Fibroblast of pulmonary artery (primary cell): Measurements from ENCODE around the gene NLRP4.

Experiments
- DNase-seq: peaks from one replicate; pipeline ENCODE4 v3.0.0-alpha.2; 2010; ENCODE audit warnings: low read depth
- H3K4me3 ChIP-seq: replicated peaks from 2 replicates; pipeline ENCODE4 v1.5.1; 2011; ENCODE audit warnings: low read depth, mild to moderate bottlenecking, control low read depth, low read length, moderate library complexity
- CTCF ChIP-seq: IDR thresholded peaks from 2 replicates; pipeline ENCODE4 v1.5.1; 2011; ENCODE audit warnings: mild to moderate bottlenecking, control low read depth, low read length, inconsistent platforms; ENCODE audit errors: missing control alignments

NLRP4 gene

DNA sequence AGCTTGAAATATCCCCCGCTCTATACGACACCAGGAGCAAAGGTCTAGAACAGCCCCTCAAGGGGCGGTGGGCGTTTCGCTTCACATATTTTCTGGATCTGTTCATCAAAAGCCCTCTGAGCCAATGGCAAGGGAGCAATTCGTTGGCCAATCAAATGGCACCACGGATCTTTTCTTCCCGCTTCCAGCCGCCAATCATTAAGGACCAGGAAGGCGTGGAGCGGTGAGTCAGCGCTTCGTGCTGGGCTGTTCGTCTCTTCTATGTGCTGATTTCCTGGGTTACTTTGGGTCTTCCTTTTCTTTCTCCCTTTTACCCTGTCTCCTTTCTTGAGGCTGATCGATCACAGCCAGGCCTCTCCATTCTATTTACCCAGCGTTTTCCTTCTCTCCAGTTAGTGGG, at the start of gene NLRP4:
Gene NLRP4 (plus strand): TSS at position 201 of the 400 bp plus-strand sequence. CDS start 15,541 bp downstream, outside the sequence.
- no peak for DNase-seq
- no peak for TF ChIP-seq CTCF
- no peak within 1 kb of the TSS for H3K4me3 ChIP-seq

DNA sequence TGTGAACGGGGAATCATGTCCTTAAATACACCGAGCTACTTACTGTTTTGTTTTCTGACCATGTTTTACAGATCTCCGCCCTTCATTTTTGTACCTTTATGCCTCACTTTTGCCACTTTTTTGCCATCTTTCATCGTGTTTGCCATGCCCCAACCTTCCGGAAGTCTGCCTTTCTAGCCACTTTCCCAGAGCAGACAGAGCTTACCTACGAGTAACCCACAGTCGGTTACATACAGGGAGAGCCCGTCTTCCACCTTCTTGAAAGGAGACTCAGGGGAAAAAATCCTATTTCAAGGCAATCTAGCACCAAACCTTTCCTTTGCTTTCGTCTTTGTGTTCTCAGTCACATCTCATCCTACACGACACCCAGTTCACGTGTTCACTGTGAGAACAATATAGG, 41.3 kb upstream of the NLRP4 start:
- DNase-seq: no peak
- no peak overlapping the region for H3K4me3 ChIP-seq
- TF ChIP-seq CTCF: no peak

GRCh38 chr19:55801416-55801815, 34.9 kb upstream of the NLRP4 start:
- no peak overlapping the region for H3K4me3 ChIP-seq
- no peak for TF ChIP-seq CTCF
- DNase-seq: no peak

DNA sequence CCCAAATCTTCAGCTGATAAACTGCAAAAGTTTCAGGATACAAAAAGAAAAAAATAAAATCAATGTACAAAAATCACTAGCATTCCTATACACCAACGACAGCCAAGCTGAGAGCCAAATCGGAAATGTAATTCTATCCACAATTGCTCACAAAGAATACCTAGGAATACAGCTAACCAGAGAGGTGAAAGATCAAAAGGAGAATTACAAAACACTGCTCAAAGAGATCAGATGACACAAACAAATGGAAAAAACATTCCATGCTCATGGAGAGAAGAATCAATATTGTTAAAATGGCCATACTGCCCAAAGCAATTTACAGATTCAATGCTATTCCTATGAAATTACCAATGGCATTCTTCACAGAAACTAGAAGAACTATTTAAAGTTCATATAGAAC, 34.1 kb upstream of the NLRP4 start:
- TF ChIP-seq CTCF: no peak
- no peak overlapping the region for H3K4me3 ChIP-seq
- no peak for DNase-seq

- H3K4me3 ChIP-seq: no peak overlapping the region
- peak; percentile 23 for TF ChIP-seq CTCF
- DNase-seq: peak; percentile 53
Measured at GRCh38 chr19:55809381-55810058, 26.8 kb upstream of the NLRP4 start.

DNA sequence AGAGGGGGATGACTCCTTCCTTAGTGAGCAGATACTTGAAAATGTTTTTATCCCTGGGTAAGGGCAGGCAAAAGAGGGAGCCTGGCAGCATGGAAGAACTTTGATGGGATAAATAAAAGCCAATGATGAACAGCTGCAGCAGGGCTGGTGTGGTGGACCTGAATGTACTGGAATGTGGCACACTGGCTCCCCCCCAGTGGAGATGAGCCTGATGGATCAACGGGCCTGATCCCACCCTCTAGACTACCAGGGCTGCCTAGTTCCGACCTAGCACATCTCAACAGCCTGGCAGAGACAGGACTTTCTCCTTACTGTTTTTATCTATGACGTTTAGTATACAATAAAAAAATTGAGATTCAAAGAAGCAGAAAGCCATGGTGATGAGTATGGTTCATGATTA, 25.0 kb upstream of the NLRP4 start:
- no peak for TF ChIP-seq CTCF
- H3K4me3 ChIP-seq: no peak overlapping the region
- DNase-seq: no peak

GRCh38 chr19:55812449-55812848, 23.9 kb upstream of the NLRP4 start:
- no peak for TF ChIP-seq CTCF
- no peak overlapping the region for H3K4me3 ChIP-seq
- DNase-seq: no peak
